ENCODE data around the gene CACNA1A.
"Not testable (repeated sequence)": the region's sequence is repeated elsewhere in the genome, so short reads cannot be mapped to it uniquely, and the experiment has no call there.

The CACNA1A gene

GRCh38 chr19:13229246-13229645 lies 277.0 kb downstream of the CACNA1A start:
- DNase-seq (ENCODE audit: low spot score), result no peak

GRCh38 chr19:13228561-13228960 lies 277.7 kb downstream of the CACNA1A start:
- no peak for DNase-seq (ENCODE audit: low spot score)

- DNase-seq (ENCODE audit: low spot score), result no peak
These were observed 279.3 kb downstream of the CACNA1A start for GRCh38 chr19:13226983-13227382.

GRCh38 chr19:13225973-13226865 lies 280.1 kb downstream of the CACNA1A start:
- DNase-seq (ENCODE audit: low spot score), result no peak

- DNase-seq (ENCODE audit: low spot score), result no peak
These were observed 281.2 kb downstream of the CACNA1A start for GRCh38 chr19:13225085-13225484.

GRCh38 chr19:13220847-13221246 lies 285.4 kb downstream of the CACNA1A start:
- DNase-seq (ENCODE audit: low spot score), result no peak

- peak; percentile 52 for DNase-seq (ENCODE audit: low spot score)
These were observed 290.5 kb downstream of the CACNA1A start for GRCh38 chr19:13215572-13216380.

- DNase-seq (ENCODE audit: low spot score), result no peak
These were observed 292.1 kb downstream of the CACNA1A start for GRCh38 chr19:13214036-13214730.

- peak; percentile 62 for DNase-seq (ENCODE audit: low spot score)
These were observed 293.4 kb downstream of the CACNA1A start for GRCh38 chr19:13212759-13213330.

- no peak for DNase-seq (ENCODE audit: low spot score)
These were observed 294.6 kb downstream of the CACNA1A start for GRCh38 chr19:13211426-13212308.

- DNase-seq (ENCODE audit: low spot score), result no peak
These were observed 295.3 kb downstream of the CACNA1A start for GRCh38 chr19:13210941-13211340.

- DNase-seq (ENCODE audit: low spot score), result no peak
These were observed 295.9 kb downstream of the CACNA1A start for GRCh38 chr19:13210339-13210775.

- DNase-seq (ENCODE audit: low spot score), result no peak
These were observed 296.6 kb downstream of the CACNA1A start for GRCh38 chr19:13209484-13210338.

- no peak for DNase-seq (ENCODE audit: low spot score)
These were observed 297.4 kb downstream of the CACNA1A start for GRCh38 chr19:13208672-13209483.

- DNase-seq (ENCODE audit: low spot score), result no peak
These were observed 298.2 kb downstream of the CACNA1A start for GRCh38 chr19:13207846-13208671.

- no peak for DNase-seq (ENCODE audit: low spot score)
These were observed 298.9 kb downstream of the CACNA1A start for GRCh38 chr19:13207237-13207845.

GRCh38 chr19:13206587-13206986 lies 299.7 kb downstream of the CACNA1A start:
- DNase-seq (ENCODE audit: low spot score), result no peak

- not testable (repeated sequence) for DNase-seq (ENCODE audit: low spot score)
These were observed 304.2 kb downstream of the CACNA1A start for GRCh38 chr19:13202112-13202511.
